Endothelial cell of umbilical vein (primary cell): ENCODE measurements around the gene KIF25. TPM values are rescaled to one million over a fixed set of nuclear protein-coding genes. Genes with fewer than 3 reads are reported as not detected.

Experiments
- BruUV-seq: library from RNA; stranded (reverse); fragments of 400-500 nt; replicated peaks from 2 replicates; lab custom pipeline; 2021; lab: Mats Ljungman, UMichigan
- CTCF ChIA-PET: fragments of 300-600, 350-600 bp; sonication (Branson Sonifier 250); formaldehyde crosslinking; loops from one replicate; lab custom pipeline; 2021; ENCODE audit warnings: antibody characterized with exemption, inconsistent platforms; lab: Charles Lee
- POLR2A ChIA-PET: fragments of 300-600, 350-600 bp; sonication (Branson Sonifier 250); formaldehyde crosslinking; loops from one replicate; lab custom pipeline; 2021; ENCODE audit warnings: antibody characterized with exemption, inconsistent platforms; lab: Charles Lee
- DNase-seq: peaks from one replicate; pipeline ENCODE4 v3.0.0-alpha.2; 2011; ENCODE audit warnings: low read depth, low spot score
- FAIRE-seq: peaks from 2 replicates; lab custom pipeline; 2011; peaks lifted over from hg19 to GRCh38; lab: Jason Lieb, UNC
- H2AFZ ChIP-seq: 2 replicates; pipeline ENCODE4 v1.6.0; 2012; ENCODE audit warnings: low read depth, low read length, control low read depth, inconsistent platforms
- H3K27ac ChIP-seq: 2 replicates; pipeline ENCODE4 v1.5.1; 2011; ENCODE audit warnings: low read depth, mild to moderate bottlenecking, control low read depth, low read length, moderate library complexity; ENCODE audit not compliant: insufficient read depth
- H3K27me3 ChIP-seq, 2 experiments: 2 replicates each; pipeline versions ENCODE4 v1.6.0 to v1.6.1; 2011; ENCODE audit warnings: low read length in 2 of 2, mixed read lengths in 1 of 2; ENCODE audit not compliant: control insufficient read depth in 2 of 2, insufficient read depth in 2 of 2
- H3K36me3 ChIP-seq, 2 experiments: 2 replicates in 1 of 2; 3 replicates in 1 of 2; pipeline ENCODE4 v1.5.1; 2011; ENCODE audit warnings: low read length in 2 of 2, mild to moderate bottlenecking in 1 of 2, moderate library complexity in 1 of 2; ENCODE audit not compliant: control insufficient read depth in 2 of 2, insufficient read depth in 2 of 2; ENCODE audit errors: extremely low read depth in 1 of 2
- H3K4me1 ChIP-seq: 3 replicates; pipeline ENCODE4 v1.5.1; 2011; ENCODE audit warnings: mild to moderate bottlenecking, low read length; ENCODE audit not compliant: control insufficient read depth, insufficient read depth; ENCODE audit errors: extremely low read depth
- H3K4me2 ChIP-seq: 2 replicates; pipeline ENCODE4 v1.6.1; 2011; ENCODE audit warnings: low read length, control low read depth, mixed read lengths; ENCODE audit not compliant: insufficient read depth
- H3K4me3 ChIP-seq, 3 experiments: fragments of 200-600 bp in 1 of 3; sonication (generic), shearing (Covaris generic) in 1 of 3; replicated peaks in 1 of 3; 2 replicates each; pipeline ENCODE4 v1.5.1; 2011 to 2016; ENCODE audit warnings: control low read depth in 3 of 3, low read length in 3 of 3, mild to moderate bottlenecking in 2 of 3, inconsistent platforms in 1 of 3, low read depth in 1 of 3, moderate library complexity in 1 of 3; ENCODE audit not compliant: insufficient read depth in 1 of 3
- H3K79me2 ChIP-seq: 2 replicates; pipeline ENCODE4 v1.6.0; 2012; ENCODE audit warnings: low read length, inconsistent platforms; ENCODE audit not compliant: control insufficient read depth, insufficient read depth
- H3K9ac ChIP-seq: replicated peaks from 2 replicates; pipeline ENCODE3; 2011; ENCODE audit warnings: low read length, control low read depth; ENCODE audit not compliant: insufficient read depth; ENCODE audit errors: extremely low read depth
- H3K9me1 ChIP-seq: replicated peaks from 3 replicates; pipeline ENCODE4 v1.6.0; 2011; ENCODE audit warnings: mild to moderate bottlenecking, low read length; ENCODE audit not compliant: control insufficient read depth, insufficient read depth; ENCODE audit errors: extremely low read depth
- H3K9me3 ChIP-seq: replicated peaks from 2 replicates; pipeline ENCODE4 v1.5.1; 2012; ENCODE audit warnings: low read length, inconsistent platforms; ENCODE audit not compliant: control insufficient read depth, insufficient read depth
- H4K20me1 ChIP-seq: replicated peaks from 2 replicates; pipeline ENCODE3; 2011; ENCODE audit warnings: mild to moderate bottlenecking, low read length; ENCODE audit not compliant: control insufficient read depth, insufficient read depth; ENCODE audit errors: extremely low read depth
- EZH2 ChIP-seq: IDR thresholded peaks from 2 replicates; pipeline ENCODE4 v1.6.1; 2012; ENCODE audit warnings: borderline replicate concordance, low read depth, mild to moderate bottlenecking, moderate library complexity, low read length, inconsistent platforms; ENCODE audit not compliant: severe bottlenecking
- FOS ChIP-seq: IDR thresholded peaks from 2 replicates; pipeline ENCODE4 v1.6.1; 2011; ENCODE audit warnings: mild to moderate bottlenecking, low read length, moderate library complexity, borderline replicate concordance; ENCODE audit not compliant: insufficient read depth
- GATA2 ChIP-seq: IDR thresholded peaks from 2 replicates; pipeline ENCODE4 v1.7.0; 2011; ENCODE audit warnings: low read depth, mild to moderate bottlenecking, moderate library complexity, mixed read lengths, low read length; ENCODE audit not compliant: insufficient read length, insufficient read depth
- JUN ChIP-seq: IDR thresholded peaks from 2 replicates; pipeline ENCODE4 v1.6.1; 2011; ENCODE audit warnings: borderline replicate concordance, low read depth; ENCODE audit not compliant: insufficient read length, insufficient read depth
- MYC ChIP-seq: IDR thresholded peaks from one replicate; pipeline ENCODE4 v1.6.1; 2011; ENCODE audit warnings: mild to moderate bottlenecking, low read depth, low read length
- POLR2A ChIP-seq: IDR thresholded peaks from 2 replicates; pipeline ENCODE4 v1.6.1; 2012; ENCODE audit warnings: low read depth, mild to moderate bottlenecking, control low read depth, low read length
- POLR2AphosphoS5 ChIP-seq: IDR thresholded peaks from 2 replicates; pipeline ENCODE4 v1.6.1; 2012; ENCODE audit warnings: low read depth, mild to moderate bottlenecking, control low read depth, low read length, moderate library complexity; ENCODE audit not compliant: insufficient read depth
- dilution Hi-C: fragments of 300-500 bp; cut with MboI; formaldehyde crosslinking; loops from one replicate; pipeline ENCODE4 v1.15.0; 2019; ENCODE audit warnings: low sequenced_read_pairs; ENCODE audit not compliant: extremely low pct_ligation_motif_present
- intact Hi-C: fragments of 100-400 bp; cut with micrococcal nuclease; formaldehyde crosslinking; loops from one replicate; pipeline ENCODE4 v1.10.0; 2022
- polyA plus RNA-seq, 4 experiments: library from polyadenylated mRNA; depleted of rRNA in 3 of 4; stranded (reverse) in 3 of 4; unstranded in 1 of 4; fragments of >200 nt; gene quantifications; 2 replicates each; pipeline versions ENCODE4 v1.2.1 to v1.2.3, GENCODE V29; 2011 to 2012; ENCODE audit warnings: missing spikeins in 1 of 4
- total RNA-seq: library from RNA; stranded (reverse); gene quantifications from 2 replicates; pipeline ENCODE4 v1.2.3, GENCODE V29; 2021
- TF ChIP-seq, protein P1 (sequence below), 2 donors: IDR thresholded peaks; 1 replicate in 1 of 2; 2 replicates in 1 of 2; pipeline ENCODE4 v1.5.1; 2011; ENCODE audit warnings: low read length in 2 of 2, mild to moderate bottlenecking in 2 of 2, moderate library complexity in 2 of 2, control low read depth in 1 of 2, inconsistent platforms in 1 of 2, low read depth in 1 of 2; ENCODE audit not compliant: insufficient read depth in 1 of 2; ENCODE audit errors: extremely low read depth in 1 of 2
- TF ChIP-seq, protein P2 (sequence below): IDR thresholded peaks from 2 replicates; pipeline ENCODE4 v1.6.1; 2011; ENCODE audit not compliant: insufficient read depth, insufficient read length

Gene KIF25
- total and polyA plus RNA-seq, 2 donors (not counting 3 experiments of a cell fraction or from before 2014, with no cell fraction given), result not detected

DNA sequence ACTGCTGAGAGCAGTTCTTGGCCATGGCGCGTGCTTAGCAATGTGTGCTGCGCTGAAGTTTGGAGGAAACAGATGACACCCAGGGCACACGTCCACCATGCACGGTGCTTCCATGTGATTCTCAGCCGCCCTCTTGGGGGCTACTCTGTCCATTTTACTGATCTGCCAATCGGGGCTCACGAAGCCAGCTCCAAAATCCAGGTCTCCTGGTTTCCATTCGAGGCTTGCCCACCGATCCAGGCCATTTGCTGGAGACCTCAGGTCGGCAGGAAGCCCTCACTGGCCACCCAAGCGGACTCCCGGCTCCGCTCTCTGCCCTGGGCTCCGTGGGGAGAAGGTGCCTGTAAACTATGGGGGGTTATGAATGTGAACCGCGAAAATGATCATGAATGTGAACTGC lies 93.2 kb downstream of the KIF25 start:
- TF ChIP-seq POLR2AphosphoS5 (no peak), JUN (no peak), EZH2 (no peak), GATA2 (no peak), MYC (no peak), FOS (no peak), POLR2A (no peak)
- TF ChIP-seq, protein P1, sequence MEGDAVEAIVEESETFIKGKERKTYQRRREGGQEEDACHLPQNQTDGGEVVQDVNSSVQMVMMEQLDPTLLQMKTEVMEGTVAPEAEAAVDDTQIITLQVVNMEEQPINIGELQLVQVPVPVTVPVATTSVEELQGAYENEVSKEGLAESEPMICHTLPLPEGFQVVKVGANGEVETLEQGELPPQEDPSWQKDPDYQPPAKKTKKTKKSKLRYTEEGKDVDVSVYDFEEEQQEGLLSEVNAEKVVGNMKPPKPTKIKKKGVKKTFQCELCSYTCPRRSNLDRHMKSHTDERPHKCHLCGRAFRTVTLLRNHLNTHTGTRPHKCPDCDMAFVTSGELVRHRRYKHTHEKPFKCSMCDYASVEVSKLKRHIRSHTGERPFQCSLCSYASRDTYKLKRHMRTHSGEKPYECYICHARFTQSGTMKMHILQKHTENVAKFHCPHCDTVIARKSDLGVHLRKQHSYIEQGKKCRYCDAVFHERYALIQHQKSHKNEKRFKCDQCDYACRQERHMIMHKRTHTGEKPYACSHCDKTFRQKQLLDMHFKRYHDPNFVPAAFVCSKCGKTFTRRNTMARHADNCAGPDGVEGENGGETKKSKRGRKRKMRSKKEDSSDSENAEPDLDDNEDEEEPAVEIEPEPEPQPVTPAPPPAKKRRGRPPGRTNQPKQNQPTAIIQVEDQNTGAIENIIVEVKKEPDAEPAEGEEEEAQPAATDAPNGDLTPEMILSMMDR (IDR thresholded peaks at IDR 0.05; ENCODE audit: extremely low read depth in 1 of 2, insufficient read depth in 1 of 2, low read depth in 1 of 2, low read length in 2 of 2), result no peak
- TF ChIP-seq, protein P2, sequence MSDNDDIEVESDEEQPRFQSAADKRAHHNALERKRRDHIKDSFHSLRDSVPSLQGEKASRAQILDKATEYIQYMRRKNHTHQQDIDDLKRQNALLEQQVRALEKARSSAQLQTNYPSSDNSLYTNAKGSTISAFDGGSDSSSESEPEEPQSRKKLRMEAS, result no peak
- Histone ChIP-seq H3K79me2 (no peaks in the 10 kb centered on the region), H2AFZ (no peak overlapping the region), H3K4me2 (no peak overlapping the region), H4K20me1 (no peaks in the 10 kb centered on the region), H3K9ac (no peak overlapping the region), H3K27me3 (no peaks in the 10 kb centered on the region), H3K9me1 (no peaks in the 10 kb centered on the region), H3K9me3 (no peaks in the 10 kb centered on the region), H3K4me3 (no peak overlapping the region), H3K36me3 (no peaks in the 10 kb centered on the region), H3K27ac (no peak overlapping the region), H3K4me1 (no peaks in the 10 kb centered on the region)
- intact Hi-C loops, result no loop called here
- ChIA-PET CTCF (no interaction called here), POLR2A (no interaction called here)
- dilution Hi-C loops, result no loop called here
- FAIRE-seq, result no peak
- no peak for DNase-seq
- BruUV-seq, result no TSS peak
